Fibroblast of the aortic adventitia (primary cell): ENCODE data around the gene FRMD4B. TPM values are rescaled to one million over a fixed set of nuclear protein-coding genes. Genes with fewer than 3 reads are reported as not detected.
"Not testable (repeated sequence)": the region's sequence is repeated elsewhere in the genome, so short reads cannot be mapped to it uniquely, and the experiment has no call there.

Experiments
- DNase-seq: peaks from one replicate; pipeline ENCODE4 v3.0.0-alpha.2; 2010; ENCODE audit warnings: low read depth
- H3K4me3 ChIP-seq: 2 replicates; pipeline ENCODE4 v1.5.1; 2011; ENCODE audit warnings: low read depth, mild to moderate bottlenecking, control low read depth, low read length, moderate library complexity
- CTCF ChIP-seq: IDR thresholded peaks from 2 replicates; pipeline ENCODE4 v1.5.1; 2011; ENCODE audit warnings: mild to moderate bottlenecking, low read length, control low read depth, inconsistent platforms; ENCODE audit not compliant: insufficient read depth
- total RNA-seq: library from RNA; depleted of rRNA; stranded (reverse); fragments of >200 nt; gene quantifications from 2 replicates; pipeline ENCODE4 v1.2.3, GENCODE V29; 2012; ENCODE audit warnings: low replicate concordance

FRMD4B gene
- total RNA-seq, 1 donor: 0.81 TPM

DNA sequence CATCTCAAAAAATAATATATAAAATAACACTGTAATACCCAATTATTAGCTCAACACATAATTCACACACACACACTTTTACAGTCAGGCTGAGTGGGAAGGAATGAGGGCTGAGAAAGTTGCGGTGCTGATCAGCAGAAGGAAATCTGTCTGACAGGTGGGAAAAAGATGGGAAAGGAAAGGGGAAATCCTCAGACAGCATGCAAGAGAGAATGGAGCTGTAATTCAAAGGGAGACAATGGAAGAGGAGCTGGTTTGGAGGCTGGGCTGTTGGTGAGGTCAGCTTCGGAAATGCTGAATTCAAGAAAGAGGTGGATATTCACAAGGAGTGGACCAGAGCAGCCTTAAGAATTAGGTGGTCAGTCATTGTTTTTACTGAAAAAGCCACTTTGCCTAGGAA is 141.8 kb downstream of the FRMD4B start:
- no peak for DNase-seq
- no peak overlapping the region for H3K4me3 ChIP-seq
- TF ChIP-seq CTCF: no peak

- H3K4me3 ChIP-seq: no peak overlapping the region
- TF ChIP-seq CTCF: no peak
- no peak for DNase-seq
Observed at GRCh38 chr3:69241769-69242168, 144.1 kb downstream of the FRMD4B start.

- no peak for TF ChIP-seq CTCF
- DNase-seq: peak; percentile 21
- no peak overlapping the region for H3K4me3 ChIP-seq
Observed at GRCh38 chr3:69240651-69241568, 145.0 kb downstream of the FRMD4B start.

DNA sequence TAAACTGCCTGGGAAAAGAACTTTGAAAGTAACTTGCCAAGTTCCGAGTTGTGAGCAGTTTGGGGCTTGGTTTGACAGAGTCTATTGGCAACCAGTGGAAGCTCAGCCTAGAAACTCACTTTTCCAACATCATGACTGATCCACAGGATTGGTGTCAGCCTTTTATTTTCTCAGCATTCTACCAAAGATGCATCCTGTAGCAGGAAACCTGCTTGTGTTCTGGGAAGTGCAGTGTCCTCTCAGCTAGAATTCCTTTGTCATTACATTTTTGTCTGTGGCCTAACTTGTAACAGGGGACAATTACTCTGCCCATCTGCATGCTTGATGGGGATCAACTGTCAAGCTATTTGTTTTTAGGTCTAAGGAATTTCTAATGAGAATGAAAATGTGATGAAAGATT is 146.8 kb downstream of the FRMD4B start:
- TF ChIP-seq CTCF: no peak
- no peak for DNase-seq
- no peak overlapping the region for H3K4me3 ChIP-seq

GRCh38 chr3:69236812-69237707 is 148.8 kb downstream of the FRMD4B start:
- TF ChIP-seq CTCF: no peak
- no peak overlapping the region for H3K4me3 ChIP-seq
- DNase-seq: no peak

GRCh38 chr3:69235882-69236281 is 150.0 kb downstream of the FRMD4B start:
- TF ChIP-seq CTCF: no peak
- no peak overlapping the region for H3K4me3 ChIP-seq
- DNase-seq: no peak

GRCh38 chr3:69235227-69235626 is 150.7 kb downstream of the FRMD4B start:
- DNase-seq, H3K4me3 ChIP-seq: not testable (repeated sequence)
